ENCODE measurements around the gene LIN28A. TPM values are rescaled to one million over a fixed set of nuclear protein-coding genes. Genes with fewer than 3 reads are reported as not detected.

LIN28A gene
- total RNA-seq, 1 donor from 2014 or later: not detected

DNA sequence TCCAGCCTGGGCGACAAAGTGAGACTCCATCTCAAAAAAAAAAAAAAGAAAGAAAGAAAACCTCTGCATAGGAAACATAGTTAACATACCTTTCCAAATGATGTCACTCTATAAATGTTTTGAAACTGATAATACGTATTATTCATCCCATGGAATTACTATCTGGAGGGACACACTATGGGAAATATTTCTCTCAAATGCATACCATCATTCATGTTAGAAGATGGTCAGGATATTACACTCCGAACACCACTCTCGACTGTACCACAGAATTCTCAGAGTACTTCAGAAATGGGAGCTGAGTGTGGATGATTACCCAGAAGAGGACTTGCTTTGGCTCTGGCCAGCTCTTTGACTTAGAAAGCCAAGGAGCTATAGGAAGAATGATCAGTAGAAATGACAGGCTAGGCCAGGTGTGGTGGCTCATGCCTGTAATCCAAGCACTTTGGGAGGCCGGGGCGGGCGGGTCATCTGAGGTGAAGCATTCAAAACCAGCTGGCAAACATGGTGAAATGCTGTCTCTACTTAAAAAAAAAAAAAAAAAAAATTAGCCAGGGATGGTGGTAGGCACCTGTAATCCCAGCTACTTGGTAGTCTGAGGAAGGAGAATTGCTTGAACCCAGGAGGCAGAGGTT, 5.2 kb upstream of the LIN28A start:
- TF ChIP-seq, protein P1, sequence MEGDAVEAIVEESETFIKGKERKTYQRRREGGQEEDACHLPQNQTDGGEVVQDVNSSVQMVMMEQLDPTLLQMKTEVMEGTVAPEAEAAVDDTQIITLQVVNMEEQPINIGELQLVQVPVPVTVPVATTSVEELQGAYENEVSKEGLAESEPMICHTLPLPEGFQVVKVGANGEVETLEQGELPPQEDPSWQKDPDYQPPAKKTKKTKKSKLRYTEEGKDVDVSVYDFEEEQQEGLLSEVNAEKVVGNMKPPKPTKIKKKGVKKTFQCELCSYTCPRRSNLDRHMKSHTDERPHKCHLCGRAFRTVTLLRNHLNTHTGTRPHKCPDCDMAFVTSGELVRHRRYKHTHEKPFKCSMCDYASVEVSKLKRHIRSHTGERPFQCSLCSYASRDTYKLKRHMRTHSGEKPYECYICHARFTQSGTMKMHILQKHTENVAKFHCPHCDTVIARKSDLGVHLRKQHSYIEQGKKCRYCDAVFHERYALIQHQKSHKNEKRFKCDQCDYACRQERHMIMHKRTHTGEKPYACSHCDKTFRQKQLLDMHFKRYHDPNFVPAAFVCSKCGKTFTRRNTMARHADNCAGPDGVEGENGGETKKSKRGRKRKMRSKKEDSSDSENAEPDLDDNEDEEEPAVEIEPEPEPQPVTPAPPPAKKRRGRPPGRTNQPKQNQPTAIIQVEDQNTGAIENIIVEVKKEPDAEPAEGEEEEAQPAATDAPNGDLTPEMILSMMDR (IDR thresholded peaks at IDR 0.05): no peak
- H3K36me3 Mint-ChIP-seq (ENCODE audit: low read depth): no peaks in the 10 kb centered on the region
- DNase-seq: no peak
- H3K9me3 Mint-ChIP-seq: no peaks in the 10 kb centered on the region
- H3K27ac Mint-ChIP-seq: no peak overlapping the region
- ChIA-PET POLR2A (interaction anchor here (0.6 to 0.7 kb wide), 2 partner anchors 128 to 339 kb away, joined by 4 to 5 read pairs; no protein-coding TSS in a partner anchor), CTCF (no interaction called here)
- peaks cover 12% of the 10 kb centered on the region for H3K4me1 Mint-ChIP-seq
- H3K27me3 Mint-ChIP-seq: peaks cover 49% of the 10 kb centered on the region
- ATAC-seq (ENCODE audit: low read depth): no peak
- intact Hi-C loops (cut with micrococcal nuclease): no loop called here
- H3K4me3 Mint-ChIP-seq: no peak overlapping the region

DNA sequence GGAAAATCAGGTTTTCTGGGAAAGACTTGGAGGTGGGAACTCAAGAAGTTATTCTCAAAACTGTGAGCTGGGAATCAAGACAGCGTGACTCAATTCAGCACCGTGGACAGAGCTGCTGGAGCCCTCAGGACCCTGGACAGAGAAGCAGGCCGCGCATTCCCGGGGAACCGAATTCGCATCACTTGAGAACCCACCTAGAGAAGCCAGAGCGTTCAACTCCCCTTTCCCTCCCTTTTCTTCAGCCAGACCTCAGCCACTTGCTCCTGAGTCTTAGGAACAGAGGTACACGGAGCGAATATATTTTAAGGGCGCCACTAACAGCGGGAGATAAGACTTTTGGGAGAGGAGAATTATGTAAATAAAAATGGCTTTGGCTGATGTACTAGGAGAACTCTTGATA, 2.0 kb upstream of the LIN28A start:
- H3K27ac Mint-ChIP-seq: peak overlapping the region; percentile 30
- DNase-seq (peak; percentile 69), ATAC-seq (ENCODE audit: low read depth) (peak; percentile 93)
- intact Hi-C loops (cut with micrococcal nuclease): loop anchor here (1.0 kb wide), 2 partner anchors 24 to 48 kb away; partner anchors contain the start of gene DHDDS
- H3K4me1 Mint-ChIP-seq: peaks cover 14% of the 10 kb centered on the region
- no peaks in the 10 kb centered on the region for H3K36me3 Mint-ChIP-seq (ENCODE audit: low read depth)
- no peaks in the 10 kb centered on the region for H3K9me3 Mint-ChIP-seq
- CTCF ChIA-PET: interaction anchor here (0.6 to 1.0 kb wide), 2 partner anchors 8 to 264 kb away, joined by 3 read pairs; no protein-coding TSS in a partner anchor
- TF ChIP-seq, protein P1 (IDR thresholded peaks at IDR 0.05): no peak
- H3K27me3 Mint-ChIP-seq: peaks cover 61% of the 10 kb centered on the region
- H3K4me3 Mint-ChIP-seq: no peak overlapping the region
- POLR2A ChIA-PET: no interaction called here

DNA sequence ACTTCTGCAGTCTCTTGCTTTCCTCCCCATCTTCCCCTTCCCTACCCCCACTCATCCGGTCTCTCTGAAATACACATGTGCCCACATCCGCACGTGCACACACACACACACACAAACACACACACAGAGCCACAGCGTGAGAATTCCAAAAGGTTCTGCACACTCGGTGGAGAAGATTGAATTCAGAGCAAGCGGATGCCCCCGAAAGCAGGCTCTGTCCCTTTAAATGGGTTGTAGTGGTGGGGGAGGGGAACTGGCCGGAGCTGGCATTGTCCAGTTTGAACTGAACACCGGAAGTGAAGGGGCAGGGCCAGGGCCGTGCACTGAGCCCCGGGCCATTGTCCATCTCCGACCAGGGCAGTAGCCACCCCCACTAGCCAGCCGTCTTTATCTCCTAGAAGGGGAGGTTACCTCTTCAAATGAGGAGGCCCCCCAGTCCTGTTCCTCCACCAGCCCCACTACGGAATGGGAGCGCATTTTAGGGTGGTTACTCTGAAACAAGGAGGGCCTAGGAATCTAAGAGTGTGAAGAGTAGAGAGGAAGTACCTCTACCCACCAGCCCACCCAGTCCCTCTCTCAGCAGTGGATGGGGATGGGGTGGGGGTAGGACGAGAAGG, 1.3 kb upstream of the LIN28A start:
- DNase-seq: no peak
- no peaks in the 10 kb centered on the region for H3K9me3 Mint-ChIP-seq
- ATAC-seq (ENCODE audit: low read depth): no peak
- TF ChIP-seq, protein P1 (IDR thresholded peaks at IDR 0.05): no peak
- peaks cover 14% of the 10 kb centered on the region for H3K4me1 Mint-ChIP-seq
- POLR2A ChIA-PET: interaction anchor here (0.8 kb wide), 1 partner anchor 23 kb away, joined by 3 read pairs; the partner anchor contains the start of gene DHDDS
- no peaks in the 10 kb centered on the region for H3K36me3 Mint-ChIP-seq (ENCODE audit: low read depth)
- intact Hi-C loops (cut with micrococcal nuclease): loop anchor here (1.0 kb wide), 1 partner anchor 49 kb away; no protein-coding TSS in a partner anchor
- no peak overlapping the region for H3K27ac Mint-ChIP-seq
- H3K27me3 Mint-ChIP-seq: peaks cover 61% of the 10 kb centered on the region
- CTCF ChIA-PET: interaction anchor here (1.0 kb wide), 1 partner anchor 8 kb away, joined by 3 read pairs; no protein-coding TSS in a partner anchor
- H3K4me3 Mint-ChIP-seq: no peak overlapping the region

DNA sequence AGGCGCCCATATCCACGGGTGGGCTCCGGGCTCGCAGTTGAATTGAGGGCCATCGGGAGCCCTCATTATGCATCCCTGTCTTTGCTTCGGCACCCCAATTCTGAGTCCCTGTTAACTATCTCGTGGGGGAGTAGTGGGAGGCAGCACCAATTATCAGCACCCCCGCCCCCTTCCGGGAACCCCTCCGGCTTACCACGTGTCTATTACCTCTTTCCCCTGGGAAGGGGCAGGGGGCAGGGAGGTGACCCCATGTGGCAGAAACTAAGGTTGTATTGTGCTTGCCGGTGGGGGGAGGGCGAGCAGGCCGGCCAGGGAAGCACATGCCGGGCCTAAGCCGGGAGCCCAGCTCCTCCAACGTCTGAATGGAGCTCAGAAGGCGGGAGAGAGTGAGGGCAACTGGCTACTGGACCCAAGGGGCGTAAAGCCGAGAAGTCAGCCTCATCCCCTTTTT, 1.0 kb downstream of the LIN28A start:
- TF ChIP-seq, protein P1 (IDR thresholded peaks at IDR 0.05): no peak
- Mint-ChIP-seq H3K36me3 (ENCODE audit: low read depth) (no peaks in the 10 kb centered on the region), H3K27me3 (peaks cover 60% of the 10 kb centered on the region), H3K4me3 (no peak overlapping the region), H3K9me3 (no peaks in the 10 kb centered on the region), H3K4me1 (peaks cover 14% of the 10 kb centered on the region), H3K27ac (no peak overlapping the region)
- ATAC-seq (ENCODE audit: low read depth): no peak
- POLR2A ChIA-PET: no interaction called here
- intact Hi-C loops (cut with micrococcal nuclease): no loop called here
- CTCF ChIA-PET: no interaction called here
- no peak for DNase-seq

DNA sequence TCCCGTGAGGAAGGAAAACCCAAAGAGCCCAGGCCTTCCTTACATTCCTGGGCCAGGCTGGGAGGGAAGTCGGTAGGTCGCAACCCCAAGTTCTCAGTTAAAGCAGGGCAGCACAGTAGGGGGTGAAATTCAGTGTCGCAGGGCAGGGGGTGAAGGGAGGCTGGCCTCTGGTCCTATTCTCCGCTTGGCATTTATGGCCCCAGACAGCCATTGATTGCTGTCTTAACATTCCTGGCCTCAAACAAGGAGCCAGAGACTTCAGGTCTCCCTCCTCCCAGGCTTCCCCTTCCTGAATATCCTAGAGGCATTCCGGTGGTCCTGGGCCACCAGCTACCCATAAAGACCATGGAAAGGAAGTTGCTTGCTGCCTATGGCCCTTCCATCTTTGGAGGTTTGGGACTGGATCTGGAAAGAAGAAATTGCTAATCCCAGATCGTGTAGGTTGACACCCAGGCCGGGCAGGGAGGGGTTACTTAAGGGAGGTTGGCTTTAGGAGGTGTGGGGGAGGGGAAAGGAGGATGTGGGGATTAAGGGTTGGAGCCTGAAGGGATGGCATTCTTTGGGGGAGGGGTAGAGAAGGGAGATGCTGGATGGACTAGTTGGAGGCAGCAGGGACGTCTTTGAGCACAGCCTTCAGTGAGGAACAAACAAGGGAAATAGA, 1.7 kb downstream of the LIN28A start:
- Mint-ChIP-seq H3K27ac (no peak overlapping the region), H3K4me3 (no peak overlapping the region), H3K4me1 (peaks cover 14% of the 10 kb centered on the region), H3K9me3 (no peaks in the 10 kb centered on the region), H3K36me3 (ENCODE audit: low read depth) (no peaks in the 10 kb centered on the region), H3K27me3 (peaks cover 60% of the 10 kb centered on the region)
- ChIA-PET POLR2A (interaction anchor here (0.8 kb wide), 1 partner anchor 58 kb away, joined by 4 read pairs; no protein-coding TSS in a partner anchor), CTCF (no interaction called here)
- ATAC-seq (ENCODE audit: low read depth) (no peak), DNase-seq (no peak)
- TF ChIP-seq, protein P1 (IDR thresholded peaks at IDR 0.05): no peak
- intact Hi-C loops (cut with micrococcal nuclease): no loop called here
